K562 (cell line): Measurements from ENCODE around the gene ZNF513. TPM values are rescaled to one million over a fixed set of nuclear protein-coding genes. Genes with fewer than 3 reads are reported as not detected.

ENCODE experiments used
- CHD2 ChIP-seq: IDR thresholded peaks from 2 replicates; pipeline ENCODE4 v1.6.1; 2011; ENCODE audit warnings: low read depth, low read length
- ELF4 ChIP-seq: fragments of 450-650 bp; formaldehyde crosslinking; IDR thresholded peaks from 2 replicates; pipeline ENCODE4 v1.4.0; 2022; ENCODE audit warnings: missing genetic modification characterization
- FOXA1 ChIP-seq: fragments of 450-650 bp; IDR thresholded peaks from 2 replicates; pipeline ENCODE4 v1.6.1; 2016; ENCODE audit warnings: mild to moderate bottlenecking, borderline replicate concordance
- KDM5B ChIP-seq: fragments of 200-600 bp; sonication (generic); IDR thresholded peaks from 2 replicates; pipeline ENCODE4 v1.6.1; 2012; ENCODE audit warnings: low read depth, mild to moderate bottlenecking, moderate library complexity, low read length, control low read depth, inconsistent platforms; ENCODE audit not compliant: insufficient replicate concordance
- KLF16 ChIP-seq: IDR thresholded peaks from 2 replicates; pipeline ENCODE4 v1.6.1; 2016; ENCODE audit warnings: antibody characterized with exemption
- MAFK ChIP-seq: IDR thresholded peaks from 2 replicates; pipeline ENCODE4 v1.6.1; 2011; ENCODE audit warnings: low read length, improper control_type of control experiment
- MEF2A ChIP-seq: IDR thresholded peaks from 2 replicates; pipeline ENCODE4 v1.6.1; 2011; ENCODE audit warnings: low read depth, mild to moderate bottlenecking, low read length, moderate library complexity; ENCODE audit not compliant: control insufficient read depth
- PPARD ChIP-seq: fragments of 250-450 bp; sonication (Bioruptor Pico); IDR thresholded peaks from 2 replicates; pipeline ENCODE4 v1.8.0; 2022; ENCODE audit warnings: inconsistent platforms, mild to moderate bottlenecking, moderate library complexity
- RBM25 ChIP-seq: fragments of 200-400 bp; formaldehyde crosslinking; IDR thresholded peaks from 2 replicates; pipeline ENCODE4 v1.6.1; 2018; ENCODE audit warnings: low read length, low read depth, moderate library complexity; ENCODE audit not compliant: severe bottlenecking
- SMAD2 ChIP-seq: fragments of 150-350 bp; IDR thresholded peaks from 2 replicates; pipeline ENCODE4 v1.6.1; 2014; ENCODE audit warnings: low read depth, mild to moderate bottlenecking, low read length
- STAT5B ChIP-seq: fragments of 250-450 bp; sonication (Bioruptor Pico); IDR thresholded peaks from 2 replicates; pipeline ENCODE4 v1.8.0; 2021; ENCODE audit warnings: mild to moderate bottlenecking, inconsistent platforms
- ZBTB26 ChIP-seq: fragments of 450-650 bp; formaldehyde crosslinking; IDR thresholded peaks from 2 replicates; pipeline ENCODE4 v1.4.0; 2022; ENCODE audit warnings: missing genetic modification characterization
- ZNF143 ChIP-seq: sonication (generic); formaldehyde crosslinking; IDR thresholded peaks from 2 replicates; pipeline ENCODE4 v1.9.0; 2022; ENCODE audit warnings: mild to moderate bottlenecking, missing genetic modification reagents
- ZNF407 ChIP-seq: fragments of 450-650 bp; IDR thresholded peaks from 2 replicates; pipeline ENCODE4 v1.6.1; 2016; ENCODE audit warnings: low read depth
- ZSCAN32 ChIP-seq: fragments of 450-650 bp; formaldehyde crosslinking; IDR thresholded peaks from 2 replicates; pipeline ENCODE4 v1.4.0; 2020; ENCODE audit warnings: mild to moderate bottlenecking, moderate library complexity
- polyA plus RNA-seq, 8 experiments: library from polyadenylated mRNA; depleted of rRNA in 4 of 8; stranded (reverse) in 5 of 8; unstranded in 3 of 8; fragments of >200 nt; fragmentation: Nextera tagmentation in 2 of 8; fragmentation: Illumina TruSeq in 1 of 8; extraction: Ambion mirVana in 2 of 8; extraction: Trizol in 1 of 8; gene quantifications; 2 replicates each; pipeline versions ENCODE4 v1.2.1 to v1.2.3, GENCODE V29; 2011 to 2014; ENCODE audit warnings: inconsistent platforms in 1 of 8, missing spikeins in 1 of 8
- total RNA-seq, 7 experiments: library from RNA; depleted of rRNA in 6 of 7; stranded (reverse); fragments of >200 nt in 6 of 7; fragmentation: Illumina TruSeq in 2 of 7; extraction: Trizol in 2 of 7; gene quantifications; 2 replicates each; pipeline versions ENCODE4 v1.2.1 to v1.2.3, GENCODE V29; 2011 to 2021; ENCODE audit warnings: low replicate concordance in 1 of 7
- TF ChIP-seq, protein P1 (sequence below): sonication (generic); formaldehyde crosslinking; IDR thresholded peaks from 2 replicates; pipeline ENCODE4 v1.8.1; 2022; ENCODE audit warnings: missing genetic modification reagents
- TF ChIP-seq, protein P2 (sequence below): fragments of 450-650 bp; formaldehyde crosslinking; IDR thresholded peaks from 2 replicates; pipeline ENCODE4 v1.4.0; 2020; ENCODE audit warnings: mild to moderate bottlenecking, moderate library complexity

ZNF513 gene
- total and polyA plus RNA-seq, 9 of the 15 experiments (the other 6 are each of a cell fraction or from before 2014, with no cell fraction given): 0.04 to 13.6 (median 4.4) TPM

DNA sequence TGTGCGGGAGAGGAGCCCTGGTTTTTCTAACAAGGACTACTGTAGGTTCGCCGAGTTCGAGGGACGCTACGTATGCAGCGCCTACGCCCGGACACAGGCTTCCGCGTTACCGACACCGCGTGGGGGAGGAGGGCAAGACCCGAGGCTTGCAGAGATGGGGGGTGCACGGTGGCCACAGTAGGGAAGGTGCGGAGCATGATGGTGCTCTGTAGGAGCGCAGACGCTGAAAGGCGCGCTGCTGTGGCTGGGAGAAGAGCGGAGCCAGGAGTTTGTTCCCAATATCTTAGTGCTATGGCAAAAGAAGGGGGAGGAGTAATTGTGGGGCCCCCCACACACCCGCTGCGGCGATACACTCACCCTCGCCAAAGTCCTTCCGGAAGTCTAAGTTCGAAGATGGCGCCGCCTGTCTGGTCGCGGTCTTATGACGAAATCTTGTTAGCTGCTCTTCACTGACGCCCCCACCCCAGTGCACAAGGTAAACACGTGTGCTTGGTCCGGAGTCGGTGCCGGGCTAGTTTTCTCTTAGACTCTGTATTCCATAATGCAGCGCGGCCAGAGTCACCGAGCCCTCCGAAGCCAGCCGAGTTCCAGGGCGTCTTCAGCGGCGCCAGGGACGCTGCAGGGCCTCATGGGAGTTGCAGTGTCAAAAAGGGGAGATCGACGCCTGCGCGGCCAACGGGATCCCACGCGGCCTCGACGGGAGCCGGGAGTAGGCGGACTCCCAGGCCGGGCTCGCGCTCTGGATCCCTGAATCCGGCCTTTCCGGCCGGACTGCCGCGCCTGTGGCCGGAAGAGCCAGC is 24.0 kb downstream of the ZNF513 start, which contains the start of gene GTF3C2 (continued):
- peak; percentile 91 for TF ChIP-seq ZNF407
- 0 out of 2 replicates have a peak, but pooled peaks have one; percentile 3 for TF ChIP-seq KLF16
- no peak for TF ChIP-seq FOXA1
- no peak for TF ChIP-seq PPARD (CRISPR knock-in tag)
- TF ChIP-seq ELF4 (CRISPR knock-in tag): peak; percentile 29; the same call in 1 of the 2 replicates
- TF ChIP-seq STAT5B (CRISPR knock-in tag): no peak
- TF ChIP-seq CHD2: peak; percentile 84
- no peak for TF ChIP-seq MEF2A
- TF ChIP-seq, protein P1, sequence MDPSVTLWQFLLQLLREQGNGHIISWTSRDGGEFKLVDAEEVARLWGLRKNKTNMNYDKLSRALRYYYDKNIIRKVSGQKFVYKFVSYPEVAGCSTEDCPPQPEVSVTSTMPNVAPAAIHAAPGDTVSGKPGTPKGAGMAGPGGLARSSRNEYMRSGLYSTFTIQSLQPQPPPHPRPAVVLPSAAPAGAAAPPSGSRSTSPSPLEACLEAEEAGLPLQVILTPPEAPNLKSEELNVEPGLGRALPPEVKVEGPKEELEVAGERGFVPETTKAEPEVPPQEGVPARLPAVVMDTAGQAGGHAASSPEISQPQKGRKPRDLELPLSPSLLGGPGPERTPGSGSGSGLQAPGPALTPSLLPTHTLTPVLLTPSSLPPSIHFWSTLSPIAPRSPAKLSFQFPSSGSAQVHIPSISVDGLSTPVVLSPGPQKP (CRISPR knock-in tag): no peak
- TF ChIP-seq, protein P2, sequence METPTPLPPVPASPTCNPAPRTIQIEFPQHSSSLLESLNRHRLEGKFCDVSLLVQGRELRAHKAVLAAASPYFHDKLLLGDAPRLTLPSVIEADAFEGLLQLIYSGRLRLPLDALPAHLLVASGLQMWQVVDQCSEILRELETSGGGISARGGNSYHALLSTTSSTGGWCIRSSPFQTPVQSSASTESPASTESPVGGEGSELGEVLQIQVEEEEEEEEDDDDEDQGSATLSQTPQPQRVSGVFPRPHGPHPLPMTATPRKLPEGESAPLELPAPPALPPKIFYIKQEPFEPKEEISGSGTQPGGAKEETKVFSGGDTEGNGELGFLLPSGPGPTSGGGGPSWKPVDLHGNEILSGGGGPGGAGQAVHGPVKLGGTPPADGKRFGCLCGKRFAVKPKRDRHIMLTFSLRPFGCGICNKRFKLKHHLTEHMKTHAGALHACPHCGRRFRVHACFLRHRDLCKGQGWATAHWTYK: no peak
- peak; percentile 83 for TF ChIP-seq ZNF143 (CRISPR knock-in tag)
- no peak for TF ChIP-seq MAFK
- TF ChIP-seq ZSCAN32 (CRISPR knock-in tag): no peak
- no peak for TF ChIP-seq SMAD2
- no peak for TF ChIP-seq ZBTB26 (CRISPR knock-in tag)
- TF ChIP-seq KDM5B: peak; percentile 53
- no peak for TF ChIP-seq RBM25
